Suppressor macrophage (primary cell): ENCODE measurements around the gene ALDH1B1.

Experiments used
- DNase-seq, 4 experiments: peaks; one replicate each; pipeline ENCODE4 v3.0.0-alpha.2; 2020 to 2022

Gene ALDH1B1

GRCh38 chr9:38441347-38442085 lies 49.0 kb downstream of the ALDH1B1 start:
- DNase-seq, result no peak

GRCh38 chr9:38442473-38443096 lies 50.1 kb downstream of the ALDH1B1 start:
- no peak for DNase-seq

GRCh38 chr9:38443181-38443580 lies 50.7 kb downstream of the ALDH1B1 start:
- no peak for DNase-seq

GRCh38 chr9:38443597-38443996 lies 51.1 kb downstream of the ALDH1B1 start:
- no peak for DNase-seq

GRCh38 chr9:38445154-38446043 lies 52.9 kb downstream of the ALDH1B1 start:
- peak in 3 of 4 experiments; percentile 11 to 42 (median 20) for DNase-seq

GRCh38 chr9:38447703-38448102 lies 55.2 kb downstream of the ALDH1B1 start:
- no peak for DNase-seq
